ENCODE data around the gene MAGED1. TPM values are rescaled to one million over a fixed set of nuclear protein-coding genes. Genes with fewer than 3 reads are reported as not detected.

The MAGED1 gene
- polyA plus RNA-seq, 1 experiment = 549 TPM

- Histone ChIP-seq H3K4me3 (ENCODE audit: low read depth, low read length) (no peak overlapping the region), H3K9me3 (ENCODE audit: control insufficient read depth, insufficient read depth, low read length) (no peaks in the 10 kb centered on the region), H3K27me3 (ENCODE audit: control insufficient read depth, insufficient read depth, low read length) (no peaks in the 10 kb centered on the region), H3K27ac (ENCODE audit: low read depth, low read length) (no peak overlapping the region)
- TF ChIP-seq CTCF (IDR thresholded peaks at IDR 0.05; ENCODE audit: low read depth, low read length) = no peak
- POLR2A ChIA-PET = no interaction called here
- CTCF ChIA-PET = no interaction called here
- DNase-seq (ENCODE audit: low read depth, low spot score) = no peak
These were observed 27.2 kb upstream of the MAGED1 start for GRCh38 chrX:51866210-51866609.

GRCh38 chrX:51867626-51868025 lies 25.8 kb upstream of the MAGED1 start:
- DNase-seq (ENCODE audit: low read depth, low spot score) = no peak
- Histone ChIP-seq H3K9me3 (ENCODE audit: control insufficient read depth, insufficient read depth, low read length) (no peaks in the 10 kb centered on the region), H3K27me3 (ENCODE audit: control insufficient read depth, insufficient read depth, low read length) (no peaks in the 10 kb centered on the region), H3K27ac (ENCODE audit: low read depth, low read length) (no peak overlapping the region), H3K4me3 (ENCODE audit: low read depth, low read length) (no peak overlapping the region)
- TF ChIP-seq CTCF (IDR thresholded peaks at IDR 0.05; ENCODE audit: low read depth, low read length) = no peak
- CTCF ChIA-PET = no interaction called here
- POLR2A ChIA-PET = no interaction called here

- CTCF ChIA-PET = no interaction called here
- no peaks in the 10 kb centered on the region for H3K27me3 ChIP-seq (ENCODE audit: control insufficient read depth, insufficient read depth, low read length)
- H3K9me3 ChIP-seq (ENCODE audit: control insufficient read depth, insufficient read depth, low read length) = no peaks in the 10 kb centered on the region
- POLR2A ChIA-PET = no interaction called here
- H3K4me3 ChIP-seq (ENCODE audit: low read depth, low read length) = no peak overlapping the region
- no peak for TF ChIP-seq CTCF (IDR thresholded peaks at IDR 0.05; ENCODE audit: low read depth, low read length)
- no peak for DNase-seq (ENCODE audit: low read depth, low spot score)
- H3K27ac ChIP-seq (ENCODE audit: low read depth, low read length) = no peak overlapping the region
These were observed 23.1 kb upstream of the MAGED1 start for GRCh38 chrX:51870354-51870753.

- no peak for DNase-seq (ENCODE audit: low read depth, low spot score)
- H3K27ac ChIP-seq (ENCODE audit: low read depth, low read length) = no peak overlapping the region
- no peak overlapping the region for H3K4me3 ChIP-seq (ENCODE audit: low read depth, low read length)
- POLR2A ChIA-PET = no interaction called here
- no peaks in the 10 kb centered on the region for H3K9me3 ChIP-seq (ENCODE audit: control insufficient read depth, insufficient read depth, low read length)
- TF ChIP-seq CTCF (IDR thresholded peaks at IDR 0.05; ENCODE audit: low read depth, low read length) = no peak
- H3K27me3 ChIP-seq (ENCODE audit: control insufficient read depth, insufficient read depth, low read length) = no peaks in the 10 kb centered on the region
- CTCF ChIA-PET = interaction anchor here (0.7 kb wide), 1 partner anchor 31 kb away, joined by 3 read pairs; no protein-coding TSS in a partner anchor
These were observed 19.3 kb upstream of the MAGED1 start for GRCh38 chrX:51874123-51874522.

GRCh38 chrX:51876441-51876840 lies 17.0 kb upstream of the MAGED1 start:
- no peak for DNase-seq (ENCODE audit: low read depth, low spot score)

More at GRCh38 chrX:51876441-51876840, 17.0 kb upstream of the MAGED1 start:
- Histone ChIP-seq H3K27ac (ENCODE audit: low read depth, low read length) (no peak overlapping the region), H3K27me3 (ENCODE audit: control insufficient read depth, insufficient read depth, low read length) (no peaks in the 10 kb centered on the region), H3K4me3 (ENCODE audit: low read depth, low read length) (no peak overlapping the region), H3K9me3 (ENCODE audit: control insufficient read depth, insufficient read depth, low read length) (no peaks in the 10 kb centered on the region)
- POLR2A ChIA-PET = interaction anchor here (0.9 kb wide), 1 partner anchor 17 kb away, joined by 4 read pairs; the partner anchor contains the start of gene MAGED1
- CTCF ChIA-PET = no interaction called here
- no peak for TF ChIP-seq CTCF (IDR thresholded peaks at IDR 0.05; ENCODE audit: low read depth, low read length)
